H54 (cell line): ENCODE results near the gene BICD1.
A peak's percentile ranks its signal among the peaks of the same experiment; 100 is the strongest.

Experiments used
- DNase-seq: peaks from one replicate; pipeline ENCODE4 v3.0.0; 2011; ENCODE audit warnings: low spot score, mixed read lengths; ENCODE audit not compliant: insufficient read length
- FAIRE-seq: peaks from 3 replicates; lab custom pipeline; 2011; peaks lifted over from hg19 to GRCh38; lab: Jason Lieb, UNC
- POLR2A ChIP-seq: IDR thresholded peaks from 2 replicates; pipeline ENCODE4 v1.6.1; 2011; ENCODE audit warnings: low read depth, mild to moderate bottlenecking, low read length

The BICD1 gene

DNA sequence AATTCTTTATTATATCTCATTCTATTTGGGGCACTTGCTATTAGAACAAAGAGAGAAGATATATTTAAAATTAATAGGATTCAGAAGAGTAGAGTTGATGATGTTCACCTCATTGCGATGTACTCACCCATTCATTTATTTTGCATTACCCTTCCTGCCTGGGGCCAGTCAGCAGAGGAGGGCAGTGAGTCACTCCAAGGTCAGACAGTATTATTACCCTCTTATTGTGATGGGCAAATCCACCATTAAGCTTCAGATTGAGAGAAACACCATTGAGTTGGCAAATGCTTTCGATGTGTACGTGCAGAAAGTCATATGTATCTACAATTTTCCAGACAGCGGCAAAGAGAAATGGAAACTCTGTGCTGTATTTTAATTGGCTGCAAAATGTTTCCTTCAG is 134.2 kb downstream of the BICD1 start:
- peak; percentile 88 for FAIRE-seq
- TF ChIP-seq POLR2A: no peak
- peak; percentile 30 for DNase-seq

DNA sequence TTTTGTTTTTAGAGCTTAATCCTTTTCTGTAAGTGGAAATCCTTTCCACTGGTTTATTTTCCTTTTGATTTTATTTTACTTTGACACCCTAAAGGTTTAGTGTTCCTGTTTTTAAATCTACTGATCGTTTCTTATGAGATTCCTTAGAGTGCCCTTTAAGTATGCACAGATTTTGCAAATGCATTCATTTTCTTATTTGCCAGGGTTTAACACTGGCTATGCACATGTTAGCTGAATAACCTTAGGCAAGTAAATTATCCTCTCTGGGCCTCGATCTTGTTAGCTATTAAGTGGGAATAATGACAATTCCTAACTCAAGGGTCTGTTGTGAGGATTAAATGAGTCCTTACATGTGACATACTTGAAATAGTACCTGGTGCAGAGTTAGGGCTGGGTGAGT is 136.0 kb downstream of the BICD1 start:
- no peak for FAIRE-seq
- no peak for TF ChIP-seq POLR2A
- no peak for DNase-seq

DNA sequence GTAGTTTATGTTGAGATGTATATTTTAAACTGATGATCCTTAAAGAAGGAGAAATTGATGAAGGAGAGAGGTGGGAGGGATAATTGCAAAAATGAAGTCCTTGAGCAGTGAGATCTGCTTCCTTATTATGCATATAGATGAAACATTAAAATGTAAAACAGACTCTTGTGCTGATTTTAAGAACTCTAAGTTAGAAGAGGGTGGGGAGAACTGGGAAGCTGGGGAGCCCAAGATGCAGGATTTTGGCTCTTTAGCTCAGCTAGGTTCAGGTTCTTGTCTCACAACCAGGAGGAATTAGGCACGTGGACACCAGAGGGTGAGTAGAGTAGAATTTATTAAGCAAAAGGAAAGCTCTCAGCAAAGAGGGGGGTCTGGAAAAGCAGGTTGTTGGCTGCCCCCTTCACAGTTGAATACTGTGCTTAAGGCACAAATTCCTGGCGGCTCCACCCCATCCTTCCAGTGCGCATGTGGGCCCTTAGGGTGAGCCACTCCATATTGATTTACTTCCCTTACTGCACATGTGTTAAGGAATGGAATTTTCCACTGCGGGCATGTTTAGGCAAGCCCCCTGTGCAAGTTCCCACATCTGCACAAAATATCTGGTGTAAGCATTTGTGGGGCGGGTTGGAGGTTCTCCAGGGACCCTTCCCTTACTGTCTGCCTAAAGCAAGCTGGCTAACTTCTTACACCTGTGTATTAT is 141.9 kb downstream of the BICD1 start:
- FAIRE-seq (no peak), DNase-seq (no peak)
- no peak for TF ChIP-seq POLR2A

DNA sequence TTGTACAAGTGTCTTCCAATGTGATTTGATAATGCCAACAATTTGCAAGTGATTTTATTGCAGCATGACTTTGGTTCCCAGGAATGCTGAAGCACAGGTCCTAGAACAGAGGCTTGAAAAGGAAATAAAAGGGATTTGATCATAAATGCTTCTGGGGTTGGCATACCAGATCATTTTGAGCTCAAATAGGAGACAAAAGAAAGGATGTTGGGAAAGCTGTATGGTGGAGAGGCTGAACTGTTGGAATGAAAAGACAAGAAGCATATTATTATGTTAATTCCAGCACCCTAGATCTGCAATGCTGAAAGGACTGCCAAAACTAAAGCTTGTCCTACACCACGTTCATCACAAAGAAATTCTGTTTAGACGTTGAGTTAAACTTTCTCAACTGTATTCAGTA is 143.1 kb downstream of the BICD1 start:
- TF ChIP-seq POLR2A: no peak
- no peak for FAIRE-seq
- no peak for DNase-seq

DNA sequence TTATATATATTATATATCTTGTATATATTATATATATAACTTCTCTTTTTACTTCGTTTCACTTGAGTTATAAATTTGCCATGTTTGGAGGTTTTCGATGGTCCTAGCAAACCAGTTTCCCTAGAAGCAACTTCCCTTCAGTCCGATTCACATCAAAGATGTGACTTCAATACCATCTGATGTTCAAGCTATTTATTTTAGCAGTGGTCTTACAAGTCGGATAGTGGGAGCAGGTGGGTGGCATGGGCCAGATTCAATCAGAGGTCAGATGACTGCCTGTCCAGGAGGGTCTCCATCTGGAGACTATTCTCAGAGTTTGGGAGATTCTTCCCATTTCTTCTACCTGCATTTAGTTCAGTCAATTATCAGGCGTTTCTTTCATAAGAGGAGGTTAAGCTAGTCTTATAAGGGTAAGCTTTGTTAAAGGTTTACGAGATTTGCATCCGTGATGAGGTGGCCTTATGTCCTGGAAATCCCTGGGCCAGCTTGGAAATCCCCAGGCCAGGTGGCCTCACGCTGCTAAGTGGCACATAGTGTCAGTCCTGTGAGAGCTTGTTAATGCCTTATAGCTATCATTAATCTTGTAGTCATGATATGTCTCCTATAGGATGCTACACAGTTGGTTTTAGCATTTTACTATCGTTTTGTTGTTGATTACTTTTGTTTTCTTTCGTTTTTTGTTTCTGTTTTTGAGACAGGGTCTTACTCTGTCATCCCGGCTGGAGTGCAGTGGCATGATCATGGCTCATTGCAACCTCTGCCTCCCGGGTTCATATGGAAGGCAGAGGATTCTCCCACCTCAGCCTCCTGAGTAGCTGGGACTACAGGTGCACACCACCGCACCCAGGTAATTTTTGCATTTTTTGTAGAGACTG is 145.8 kb downstream of the BICD1 start:
- FAIRE-seq (no peak), DNase-seq (no peak)
- no peak for TF ChIP-seq POLR2A

DNA sequence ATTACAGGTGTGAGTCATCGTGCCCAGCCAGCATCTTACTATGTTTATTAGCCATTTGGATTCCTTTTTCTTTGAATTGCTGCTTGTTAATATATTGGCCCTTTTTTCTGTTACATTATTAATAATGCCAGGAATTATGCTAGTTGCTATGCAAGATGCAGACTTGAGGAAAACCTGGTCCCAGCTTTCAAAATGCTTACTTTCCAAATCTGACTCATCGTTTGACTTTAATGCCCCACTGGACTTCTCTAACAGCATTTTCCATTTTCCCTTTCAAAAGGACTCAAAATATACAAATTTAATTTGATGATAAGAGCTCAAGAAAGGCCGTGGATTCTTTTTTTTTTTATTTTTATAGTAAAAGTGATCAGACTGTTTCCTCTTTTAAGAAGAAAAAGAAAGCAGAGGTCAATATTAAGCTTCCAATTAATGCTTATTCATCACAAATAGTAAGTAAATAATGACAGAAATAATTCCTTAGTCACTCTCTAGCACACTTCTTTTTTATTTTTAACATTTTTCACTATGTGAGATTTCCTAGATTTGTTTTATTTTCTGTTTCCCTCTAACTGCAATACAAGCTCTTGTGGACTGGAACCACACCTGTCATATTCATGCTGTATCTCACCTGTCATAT is 146.6 kb downstream of the BICD1 start:
- TF ChIP-seq POLR2A: no peak
- no peak for FAIRE-seq
- no peak for DNase-seq

DNA sequence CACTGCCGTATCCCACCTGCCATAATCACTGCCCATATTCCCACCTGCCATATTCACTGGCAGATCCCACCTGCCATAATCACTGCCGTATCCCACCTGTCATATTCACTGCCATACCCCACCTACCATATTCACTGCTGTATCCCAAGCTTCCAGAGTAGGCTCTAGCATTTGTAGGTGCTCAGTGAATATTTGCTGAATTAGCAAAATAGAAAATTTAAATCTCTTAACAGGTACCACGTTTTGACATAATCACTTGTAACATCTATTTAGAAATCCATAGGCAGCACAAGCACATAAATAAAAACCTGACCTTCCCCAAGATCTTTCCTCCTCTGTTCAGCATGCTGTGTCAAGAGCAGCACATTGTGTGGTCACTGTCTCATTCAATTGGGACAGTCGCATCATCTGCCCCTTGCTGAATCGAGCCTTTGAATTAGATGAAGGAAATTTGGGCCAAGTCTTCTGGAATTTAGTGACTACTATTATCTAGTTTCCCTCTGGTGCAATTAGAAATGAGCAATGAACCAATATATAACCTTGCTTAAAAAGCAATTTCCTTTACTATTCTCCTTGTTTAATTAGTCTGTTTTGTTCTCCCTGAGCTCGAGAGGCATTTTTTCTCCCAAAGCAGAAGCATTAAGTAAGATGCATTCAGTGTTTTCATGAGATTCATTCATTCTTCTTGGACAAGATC is 147.8 kb downstream of the BICD1 start:
- TF ChIP-seq POLR2A: no peak
- DNase-seq (no peak), FAIRE-seq (no peak)

DNA sequence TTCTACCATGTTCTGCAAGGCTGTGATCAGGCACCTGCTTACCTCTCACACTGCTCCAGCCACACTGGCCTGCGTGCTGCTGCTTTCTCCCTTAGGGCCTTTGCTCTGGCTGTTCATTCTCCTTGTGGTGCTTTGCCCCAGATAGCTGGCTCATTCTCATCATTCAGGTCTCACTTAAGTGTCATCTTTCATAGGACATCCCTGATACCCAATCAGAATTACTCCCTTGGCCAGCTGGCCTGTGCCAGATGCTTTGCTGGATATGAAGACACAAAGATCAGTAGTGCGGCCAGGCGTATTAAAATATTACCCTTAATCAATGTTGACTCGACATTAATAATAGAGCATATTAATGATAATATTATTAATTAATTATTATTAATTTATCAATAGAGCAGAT is 148.9 kb downstream of the BICD1 start:
- FAIRE-seq (no peak), DNase-seq (no peak)
- TF ChIP-seq POLR2A: no peak

DNA sequence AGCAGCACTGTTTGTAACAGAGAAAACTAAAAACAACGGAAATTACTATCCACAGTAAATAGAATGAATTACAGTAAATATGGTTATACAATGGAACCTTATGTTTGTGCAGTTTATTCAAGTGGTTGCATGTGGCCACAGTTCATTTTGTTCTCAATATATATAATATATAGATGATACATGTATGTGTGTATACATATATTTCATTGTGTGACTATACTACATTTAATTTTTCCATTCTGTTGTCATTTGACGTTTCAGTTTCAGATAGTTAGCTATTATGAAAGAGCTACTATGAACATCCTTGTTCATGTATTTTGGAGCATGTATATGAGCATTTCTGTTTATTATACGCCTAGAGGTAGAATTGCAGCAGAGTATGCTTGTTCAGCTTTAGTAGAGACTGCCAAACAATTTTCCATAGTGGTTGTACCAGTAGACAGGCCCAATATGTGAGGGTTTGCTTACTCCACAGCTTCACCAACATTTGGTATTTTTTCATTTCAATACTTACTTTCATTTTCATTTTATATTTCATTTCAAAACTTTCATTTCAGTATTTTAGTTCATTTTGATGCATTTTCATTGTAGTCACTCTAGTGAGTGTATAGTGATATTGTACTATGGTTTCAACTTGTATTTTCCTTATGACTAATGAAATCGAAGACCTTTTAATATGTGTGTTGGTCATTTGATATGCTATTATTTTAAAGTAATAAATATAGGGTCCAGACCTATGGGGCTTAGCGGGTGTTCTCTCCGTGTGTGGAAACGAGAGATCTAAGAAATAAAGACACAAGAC is 151.2 kb downstream of the BICD1 start:
- no peak for TF ChIP-seq POLR2A
- no peak for DNase-seq
- no peak for FAIRE-seq

DNA sequence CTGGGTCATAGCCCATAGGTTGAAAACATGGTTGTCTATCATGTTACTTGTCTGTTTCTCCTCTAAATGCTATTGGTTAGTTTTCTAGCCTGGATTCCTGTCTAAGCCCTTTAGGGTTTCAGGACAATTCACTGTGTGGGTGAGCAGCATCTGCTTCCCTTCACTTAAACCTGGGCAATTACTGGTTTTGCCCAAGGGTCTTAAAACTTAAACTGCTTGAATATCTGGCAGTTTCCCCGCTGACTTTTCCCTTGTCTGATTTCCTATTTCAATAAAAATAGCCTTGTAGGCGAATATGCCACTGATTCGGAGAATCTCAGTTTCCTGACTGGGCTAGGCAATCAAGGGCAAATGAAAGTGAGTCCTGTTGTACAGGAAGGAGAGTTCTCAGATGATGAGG is 154.0 kb downstream of the BICD1 start:
- DNase-seq: no peak
- no peak for TF ChIP-seq POLR2A
- FAIRE-seq: no peak

DNA sequence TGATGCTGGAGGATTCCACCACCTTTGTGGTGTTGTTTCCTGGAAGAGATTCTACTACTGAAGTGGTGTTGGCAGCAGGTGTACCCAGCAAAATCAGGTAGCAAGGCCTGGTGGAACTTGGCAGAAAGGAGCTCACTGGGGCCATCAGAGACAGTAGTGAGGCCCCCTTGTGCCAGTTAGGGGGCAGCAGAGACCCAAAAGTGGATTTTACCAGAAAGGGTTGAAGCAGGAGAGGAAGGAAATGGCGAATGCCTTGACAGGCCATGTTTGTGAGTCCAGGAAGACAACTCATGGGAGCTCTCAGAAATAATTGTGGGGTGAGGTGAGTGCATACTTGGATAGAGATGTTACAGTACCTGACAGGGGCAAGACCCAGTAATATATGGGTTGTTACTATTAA is 155.0 kb downstream of the BICD1 start:
- FAIRE-seq: no peak
- TF ChIP-seq POLR2A: no peak
- no peak for DNase-seq

DNA sequence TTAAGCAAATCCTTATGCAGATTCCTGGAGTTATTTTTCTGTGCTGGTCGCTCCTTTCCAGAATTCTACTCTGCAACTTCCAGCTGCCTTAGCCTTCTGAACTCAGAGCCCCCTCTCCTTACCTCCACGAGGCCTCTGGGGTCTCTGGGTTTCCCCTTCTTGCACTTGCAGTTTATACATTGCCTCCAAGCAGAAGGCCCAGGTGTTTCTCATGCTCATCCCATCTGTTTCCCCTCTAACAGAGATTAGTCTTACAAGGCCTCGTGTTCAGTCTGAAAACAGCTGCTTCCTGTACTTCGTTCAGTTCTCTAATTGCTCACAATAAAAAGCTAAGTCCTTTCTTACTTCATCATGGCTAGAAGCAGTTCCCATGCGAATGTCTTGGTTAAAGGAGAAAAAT is 158.3 kb downstream of the BICD1 start:
- no peak for TF ChIP-seq POLR2A
- DNase-seq: no peak
- no peak for FAIRE-seq

DNA sequence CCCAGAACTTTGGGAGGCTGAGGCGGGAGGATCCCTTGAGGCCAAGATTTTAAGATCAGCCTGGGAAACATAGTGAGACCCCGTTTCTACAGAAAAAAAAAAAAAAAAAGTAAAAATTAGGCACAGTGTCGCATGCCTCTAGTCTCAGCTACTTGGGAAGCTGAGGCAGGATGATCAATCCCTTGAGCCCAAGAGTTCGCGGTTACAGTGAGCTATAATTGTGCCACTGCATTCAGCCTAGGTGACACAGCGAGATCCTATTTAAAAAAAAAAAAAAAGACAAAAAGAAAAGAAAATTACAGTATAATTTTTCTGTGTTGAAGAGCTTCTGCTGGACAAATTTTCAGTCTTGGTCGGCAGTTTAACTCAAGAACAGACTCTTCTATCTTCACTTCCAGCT is 158.8 kb downstream of the BICD1 start:
- DNase-seq: no peak
- TF ChIP-seq POLR2A: no peak
- no peak for FAIRE-seq
